HG03135 (cell line): ENCODE data around the gene PLPP4.

Experiments
- ATAC-seq: cut with Tn5 transposase; IDR thresholded peaks from one replicate; pipeline ENCODE4 v1.9.1; 2021; ENCODE audit warnings: mild to moderate bottlenecking, moderate library complexity; ENCODE audit not compliant: unreplicated experiment

Gene PLPP4

DNA sequence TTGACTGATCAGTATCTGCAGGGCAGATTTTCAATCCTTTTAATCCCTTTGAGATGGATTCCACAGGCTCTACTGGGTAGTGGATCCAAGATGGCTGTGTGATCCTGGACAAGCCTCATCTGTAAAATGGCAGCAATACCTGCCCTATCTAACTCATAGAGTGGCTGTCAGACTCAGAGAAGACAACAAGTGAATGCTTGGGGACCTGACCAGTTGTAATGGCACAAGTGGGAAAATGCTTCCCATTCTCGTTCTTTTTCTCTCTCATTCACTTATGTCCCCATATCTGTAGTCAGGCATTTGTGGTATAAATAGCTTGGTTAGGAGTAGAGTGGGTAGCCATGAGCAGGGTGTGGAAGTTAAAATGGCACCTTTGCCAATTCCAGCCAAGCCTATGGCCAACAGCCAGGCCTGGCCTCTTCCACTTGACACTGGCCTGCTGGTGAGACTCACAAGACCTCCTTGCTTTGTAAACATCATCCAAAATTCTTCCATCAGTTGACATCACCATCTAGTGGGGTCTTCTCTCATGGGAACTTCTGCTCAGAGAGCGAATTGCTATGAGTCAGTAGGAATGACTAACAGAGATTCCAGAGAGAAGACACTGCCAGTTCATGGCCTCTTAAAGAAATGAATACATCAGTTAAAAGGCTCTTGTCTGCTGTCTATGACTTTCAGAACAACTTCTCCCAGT lies 150.1 kb downstream of the PLPP4 start:
- peak; percentile 7 for ATAC-seq

DNA sequence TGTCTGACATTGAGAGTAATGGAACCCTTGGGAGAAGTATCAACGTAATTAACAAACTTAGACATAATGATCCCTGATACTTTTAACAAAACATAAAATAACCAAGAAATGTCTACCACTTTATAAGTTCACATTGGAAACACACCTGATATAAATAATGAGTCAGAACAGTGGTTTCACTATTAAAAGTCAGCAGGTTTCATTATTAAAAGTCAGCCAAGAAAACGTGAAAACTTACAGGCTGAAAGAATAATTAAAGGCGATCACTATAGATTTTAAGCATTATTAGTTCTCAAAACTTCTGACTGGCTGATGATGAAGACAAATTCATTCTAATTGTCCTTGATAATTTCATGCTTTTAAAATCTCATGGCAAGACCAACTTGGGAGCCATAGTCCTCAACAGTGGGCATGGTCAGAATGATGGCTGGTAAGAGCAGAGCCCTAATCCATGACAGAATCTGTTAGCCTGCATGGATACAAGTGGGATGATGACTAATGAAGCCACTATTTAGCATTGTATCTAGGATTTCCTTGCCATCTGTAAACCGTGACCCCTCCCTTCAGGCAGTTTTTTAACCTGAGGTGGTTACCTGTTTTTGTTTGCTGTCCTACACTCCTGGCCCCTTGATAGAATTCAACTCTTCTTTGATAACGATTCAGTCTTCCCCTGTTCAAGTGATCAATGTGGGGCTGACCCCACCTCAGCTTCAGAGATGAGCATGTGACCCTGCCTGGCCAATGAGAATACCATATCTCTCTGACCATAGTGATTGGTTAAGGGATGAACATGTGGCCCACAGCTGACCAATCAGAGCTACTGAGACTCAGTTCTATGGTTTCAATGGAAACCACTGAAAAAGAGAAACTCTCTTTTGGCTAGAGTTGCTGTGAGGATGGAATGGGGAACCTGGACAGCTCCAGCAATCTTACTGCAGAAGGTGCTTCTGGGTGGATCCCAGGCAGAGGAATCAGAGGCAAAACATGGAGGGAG lies 151.0 kb downstream of the PLPP4 start:
- peak; percentile 38 for ATAC-seq

DNA sequence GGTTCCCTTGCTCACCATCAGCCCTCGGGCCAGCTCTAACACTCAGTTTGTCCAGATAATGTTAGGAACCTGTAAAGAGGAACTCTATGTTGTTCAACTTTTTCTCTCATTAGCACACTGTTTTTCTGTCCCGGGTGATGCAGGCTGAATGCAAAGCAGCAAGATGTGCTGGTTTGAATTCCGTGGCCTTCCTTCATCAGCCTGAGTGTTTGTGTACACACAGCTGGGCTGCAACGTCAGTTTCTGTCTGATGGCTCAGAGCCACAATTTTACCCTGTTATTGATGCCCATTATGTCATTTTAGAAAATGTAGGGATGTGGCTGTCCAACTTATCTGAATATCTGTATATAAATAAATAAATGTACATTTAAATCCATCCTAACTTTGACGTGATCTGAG lies 152.0 kb downstream of the PLPP4 start:
- no peak for ATAC-seq

DNA sequence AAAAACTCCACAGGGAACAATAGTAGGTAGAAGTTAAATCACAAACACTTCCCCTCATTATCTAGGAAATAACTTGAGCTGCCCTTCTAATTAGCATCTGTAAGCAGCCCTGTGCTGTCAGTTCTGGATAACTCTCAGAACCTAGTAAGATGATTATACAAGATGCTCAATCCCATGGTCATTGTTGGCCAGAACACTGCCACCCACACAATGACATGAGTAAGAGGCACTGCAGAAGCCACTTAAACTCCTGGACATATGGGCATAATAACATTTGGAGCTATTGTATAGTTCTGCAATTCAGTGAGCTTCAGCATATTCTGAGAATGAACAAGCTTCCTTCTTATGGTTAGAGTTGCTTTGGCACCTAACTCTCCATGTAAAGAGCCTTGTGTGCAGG lies 153.8 kb downstream of the PLPP4 start:
- ATAC-seq = no peak

DNA sequence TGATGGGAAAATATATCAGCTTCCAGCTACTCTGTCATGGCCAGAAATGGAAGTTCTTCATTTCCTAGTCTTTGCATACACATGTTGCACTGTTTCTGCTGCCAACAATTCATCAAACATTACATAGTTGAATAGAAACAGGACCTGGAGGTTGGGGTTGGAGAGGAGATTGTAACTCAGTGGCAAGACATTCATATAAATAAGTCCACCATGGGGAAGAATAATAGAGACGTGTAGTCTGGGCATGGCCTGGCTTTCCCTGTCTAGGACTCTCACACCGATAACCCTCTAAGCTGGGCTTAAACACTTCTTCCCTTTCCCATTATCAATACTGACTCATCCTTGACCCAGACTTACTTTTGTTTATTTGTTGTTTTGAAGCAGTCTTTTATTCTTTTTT lies 155.7 kb downstream of the PLPP4 start:
- ATAC-seq = no peak

DNA sequence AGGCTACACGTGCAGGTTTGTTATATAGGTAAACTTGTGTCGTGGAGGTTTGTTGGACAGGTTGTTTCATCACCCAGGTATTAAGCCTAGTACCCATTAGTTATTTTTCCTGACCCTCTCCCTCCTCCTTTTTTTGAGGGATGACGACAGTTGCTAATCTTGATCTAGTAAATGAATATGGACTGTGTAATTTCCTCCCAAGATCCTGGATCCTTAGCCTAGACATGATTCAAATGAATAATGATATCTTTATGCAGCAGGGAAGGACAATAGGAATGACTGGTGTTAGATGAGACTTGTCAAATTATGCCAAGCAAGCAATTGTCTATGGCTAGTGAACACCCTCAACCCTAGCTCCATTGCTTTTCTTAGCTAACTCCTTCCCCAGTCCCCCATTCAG lies 156.2 kb downstream of the PLPP4 start:
- ATAC-seq = no peak

DNA sequence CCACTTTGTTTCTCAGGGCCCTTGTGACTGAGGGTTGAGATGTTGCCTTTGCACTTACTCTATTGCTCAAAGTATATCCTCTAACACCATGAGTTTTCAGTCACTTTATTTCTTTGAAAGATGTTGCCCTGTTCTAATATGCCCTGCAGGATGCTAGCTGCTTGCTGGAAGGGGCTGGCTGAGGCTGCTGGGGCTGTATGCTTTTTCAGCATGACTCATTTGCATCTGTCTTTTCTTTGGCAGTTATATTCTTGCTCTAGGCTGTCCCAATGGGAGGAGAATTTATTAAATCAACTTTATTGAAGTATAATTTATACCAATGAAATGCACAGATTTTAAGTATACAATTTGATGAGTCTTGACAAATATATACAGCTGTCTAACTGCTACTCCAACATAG lies 157.7 kb downstream of the PLPP4 start:
- ATAC-seq = no peak

DNA sequence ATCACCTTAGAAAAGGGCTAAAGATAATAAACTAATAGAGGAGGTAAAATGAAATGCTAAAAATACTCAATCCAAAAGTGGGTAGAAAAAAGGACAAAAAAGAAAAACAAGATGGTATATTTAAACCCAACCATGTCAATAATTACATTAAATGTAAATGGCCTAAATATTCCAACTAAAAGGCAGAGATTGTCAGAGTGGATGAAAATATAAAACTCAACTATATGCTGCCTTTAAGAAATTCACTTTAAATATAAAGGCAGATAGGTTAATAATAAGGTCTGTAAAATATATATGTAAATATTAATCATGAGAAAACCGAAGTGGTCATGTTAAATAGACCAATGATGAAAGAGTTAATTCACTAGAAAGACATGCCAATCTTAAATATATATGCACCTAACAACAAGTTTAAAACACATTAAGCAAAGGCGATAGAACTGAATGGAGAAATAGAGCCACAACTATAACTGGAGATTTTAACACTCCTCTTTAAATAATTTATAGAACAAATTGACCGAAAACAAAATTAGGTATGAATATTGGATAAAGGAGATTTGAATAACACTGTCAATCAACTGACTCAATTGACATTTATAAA lies 159.4 kb downstream of the PLPP4 start:
- no peak for ATAC-seq

DNA sequence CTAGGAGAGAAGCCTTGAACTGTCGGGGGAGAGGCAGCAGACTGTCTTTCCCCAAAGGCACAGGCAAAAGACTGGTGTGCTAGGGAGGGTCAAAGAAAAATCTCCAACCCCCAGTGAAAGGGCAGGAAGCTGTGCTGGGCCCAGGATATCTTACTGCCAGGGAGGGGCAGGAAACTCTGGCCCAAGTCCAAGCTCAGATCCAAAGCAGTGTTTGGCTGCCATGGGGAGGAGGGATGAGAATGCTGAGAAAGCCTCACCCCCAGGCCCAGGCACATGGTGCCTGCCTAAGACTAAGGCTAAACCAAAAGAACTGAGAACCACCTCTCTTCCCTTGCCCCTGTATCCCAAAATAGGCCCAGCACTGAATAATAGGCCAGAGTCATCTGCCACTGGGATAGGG lies 171.2 kb downstream of the PLPP4 start:
- ATAC-seq = no peak

DNA sequence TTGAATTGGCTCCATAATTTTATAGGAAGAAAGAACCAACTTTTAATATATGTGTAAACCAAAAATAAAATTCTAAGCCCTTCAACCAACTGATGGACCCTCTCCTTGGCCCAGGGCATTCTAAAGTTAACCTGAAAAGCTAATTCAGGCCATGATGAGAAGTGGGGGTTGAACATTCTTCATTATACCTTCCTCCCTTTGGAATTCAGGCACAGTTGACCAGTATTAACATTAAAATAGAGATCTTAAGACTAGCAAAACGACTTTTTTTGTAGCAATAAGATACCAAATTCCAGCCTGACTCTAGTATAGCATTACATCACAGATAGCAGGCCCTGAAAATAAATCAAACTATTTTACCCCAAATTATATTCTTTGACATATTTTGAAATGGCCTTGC lies 173.2 kb downstream of the PLPP4 start:
- ATAC-seq = no peak

DNA sequence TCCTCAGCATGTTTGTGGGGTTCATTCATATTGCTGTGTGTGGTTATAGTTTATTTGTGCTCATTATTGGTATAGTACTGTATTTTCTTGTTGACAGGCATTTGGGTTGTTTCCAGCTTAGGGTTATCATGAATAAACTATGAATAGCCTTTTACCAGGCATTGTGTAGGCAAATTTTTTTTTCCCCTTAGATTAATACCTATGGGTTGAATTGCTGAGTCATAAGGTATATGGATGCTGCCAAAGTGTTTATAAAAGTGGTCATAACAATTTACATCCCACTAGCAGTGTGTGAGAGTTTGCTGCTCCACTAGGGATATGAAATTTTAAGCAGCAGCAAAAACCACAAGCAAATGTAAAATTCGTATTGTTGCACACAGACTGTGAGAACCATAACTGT lies 175.0 kb downstream of the PLPP4 start:
- no peak for ATAC-seq

DNA sequence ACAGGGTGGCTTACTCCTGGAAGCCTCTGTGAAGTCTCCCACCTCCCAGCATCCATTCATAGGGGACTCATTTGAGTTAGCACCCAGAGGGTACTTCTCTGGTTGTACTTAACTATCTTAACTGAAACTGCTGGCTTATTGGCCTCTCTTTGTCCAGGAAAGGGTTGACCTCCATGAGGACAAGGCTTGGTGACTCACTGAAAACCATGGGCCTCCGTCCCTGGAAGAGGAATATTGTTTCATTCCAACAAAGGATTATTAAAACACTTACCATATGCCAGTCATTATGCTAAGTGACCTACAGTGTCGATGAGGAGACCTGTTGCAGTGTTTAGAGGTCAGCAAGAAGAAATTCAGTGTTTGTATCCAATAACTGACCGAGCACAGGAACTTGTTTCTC lies 175.9 kb downstream of the PLPP4 start:
- no peak for ATAC-seq

DNA sequence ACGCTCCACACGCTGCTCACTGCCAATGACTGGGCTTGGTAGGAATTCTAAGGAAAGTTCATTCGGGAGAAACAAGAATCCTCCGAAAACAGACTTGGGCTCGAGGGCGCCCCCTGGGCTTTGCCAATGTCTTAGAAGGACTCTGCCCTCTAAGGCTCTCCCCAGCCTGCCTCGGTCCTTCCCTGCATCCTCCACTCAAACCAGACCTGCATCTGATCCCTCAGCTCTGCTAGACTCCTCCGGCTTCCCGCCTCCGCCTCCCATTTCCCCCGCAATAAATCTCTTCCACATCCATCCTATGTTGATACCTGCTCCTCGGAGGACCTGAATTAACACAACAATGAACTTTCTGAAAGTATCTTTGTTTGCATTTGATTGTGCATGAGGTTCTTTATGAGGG lies 177.6 kb downstream of the PLPP4 start:
- no peak for ATAC-seq
